Brain pericyte (primary cell): ENCODE results near the gene SLC25A38.

ENCODE experiments used
- DNase-seq: peaks from one replicate; pipeline ENCODE4 v3.0.0-alpha.2; 2012; ENCODE audit warnings: low read depth, low spot score

SLC25A38 gene

GRCh38 chr3:39376959-39377634, 6.1 kb upstream of the SLC25A38 start:
- DNase-seq = no peak

GRCh38 chr3:39378088-39378487, 5.1 kb upstream of the SLC25A38 start:
- no peak for DNase-seq

- DNase-seq = no peak
Measured at GRCh38 chr3:39378957-39379777, 4.0 kb upstream of the SLC25A38 start.

- no peak for DNase-seq
Measured at GRCh38 chr3:39379778-39380155, 3.4 kb upstream of the SLC25A38 start.

- no peak for DNase-seq
Measured at GRCh38 chr3:39381432-39381831, 1.7 kb upstream of the SLC25A38 start.

GRCh38 chr3:39383881-39384664, 903 bp downstream of the SLC25A38 start:
- peak; percentile 72 for DNase-seq

GRCh38 chr3:39384665-39385000, 1.5 kb downstream of the SLC25A38 start:
- no peak for DNase-seq

GRCh38 chr3:39385456-39386090, 2.4 kb downstream of the SLC25A38 start:
- DNase-seq = no peak

GRCh38 chr3:39386318-39386717, 3.1 kb downstream of the SLC25A38 start:
- no peak for DNase-seq

GRCh38 chr3:39387411-39387975, 4.3 kb downstream of the SLC25A38 start:
- no peak for DNase-seq

- DNase-seq = no peak
Measured at GRCh38 chr3:39388153-39388552, 5.0 kb downstream of the SLC25A38 start.

GRCh38 chr3:39388741-39389248, 5.6 kb downstream of the SLC25A38 start:
- DNase-seq = no peak

- DNase-seq = no peak
Measured at GRCh38 chr3:39390181-39390580, 7.0 kb downstream of the SLC25A38 start.

GRCh38 chr3:39396690-39397089, 13.5 kb downstream of the SLC25A38 start:
- no peak for DNase-seq

- no peak for DNase-seq
Measured at GRCh38 chr3:39398700-39399099, 15.5 kb downstream of the SLC25A38 start.

- no peak for DNase-seq
Measured at GRCh38 chr3:39401983-39402382, 18.8 kb downstream of the SLC25A38 start.

- DNase-seq = no peak
Measured at GRCh38 chr3:39404943-39405686, 21.9 kb downstream of the SLC25A38 start.

GRCh38 chr3:39405687-39406367, 22.7 kb downstream of the SLC25A38 start:
- DNase-seq = no peak

GRCh38 chr3:39406368-39407258, 23.4 kb downstream of the SLC25A38 start, which contains the start of gene RPSA:
TSS of gene RPSA (plus strand) at chr3:39406720. CDS start at chr3:39407654, 934 bp downstream.
- peak; percentile 83 for DNase-seq
